Thoracic aorta (tissue), 2 donors: ENCODE results near the gene NFASC. TPM values are rescaled to one million over a fixed set of nuclear protein-coding genes. Genes with fewer than 3 reads are reported as not detected.

Experiments
- ATAC-seq: fragments of 150-250 bp; one replicate; pipeline ENCODE4 v1.8.0; 2017; ENCODE audit warnings: low read depth; ENCODE audit not compliant: insufficient number of reproducible peaks, low FRiP score
- DNase-seq: peaks from one replicate; pipeline ENCODE4 v3.0.0-alpha.2; 2020; ENCODE audit warnings: low spot score
- H3K27ac ChIP-seq, 2 donors: fragments of 200-600 bp; sonication (generic); 1 replicate in 1 of 2; 2 replicates in 1 of 2; pipeline ENCODE4 v1.5.1; 2016; ENCODE audit warnings: mild to moderate bottlenecking in 2 of 2, moderate library complexity in 2 of 2
- H3K27me3 ChIP-seq: fragments of 200-600 bp; sonication (generic); replicated peaks from 2 replicates; pipeline ENCODE4 v1.6.0; 2016; ENCODE audit warnings: mild to moderate bottlenecking; ENCODE audit not compliant: insufficient read depth
- H3K36me3 ChIP-seq: fragments of 200-600 bp; sonication (generic); one replicate; pipeline ENCODE4 v1.5.1; 2016
- H3K4me1 ChIP-seq, 2 donors: fragments of 200-600 bp; sonication (generic); 1 replicate in 1 of 2; 2 replicates in 1 of 2; pipeline versions ENCODE4 v1.5.1 to v1.6.0; 2016; ENCODE audit warnings: low read depth in 2 of 2, mild to moderate bottlenecking in 1 of 2; ENCODE audit not compliant: control insufficient read depth in 1 of 2
- H3K4me3 ChIP-seq: fragments of 200-600 bp; sonication (generic); 2 replicates; pipeline ENCODE4 v1.5.1; 2016; ENCODE audit warnings: mild to moderate bottlenecking
- H3K9me3 ChIP-seq: fragments of 200-600 bp; sonication (generic); 2 replicates; pipeline ENCODE4 v1.5.1; 2016
- total RNA-seq, 2 donors: library from RNA; depleted of rRNA; stranded (reverse); fragments of >200 nt; gene quantifications; one replicate each; pipeline versions ENCODE4 v1.1.0 to v1.2.3, GENCODE V29; 2016
- TF ChIP-seq, protein P1 (sequence below): fragments of 200-600 bp; sonication (generic); IDR thresholded peaks from one replicate; pipeline ENCODE4 v1.5.1; 2019; ENCODE audit warnings: antibody characterized with exemption

Gene NFASC
- total RNA-seq, 2 donors from 2014 or later = 26.2 to 29.5 TPM

DNA sequence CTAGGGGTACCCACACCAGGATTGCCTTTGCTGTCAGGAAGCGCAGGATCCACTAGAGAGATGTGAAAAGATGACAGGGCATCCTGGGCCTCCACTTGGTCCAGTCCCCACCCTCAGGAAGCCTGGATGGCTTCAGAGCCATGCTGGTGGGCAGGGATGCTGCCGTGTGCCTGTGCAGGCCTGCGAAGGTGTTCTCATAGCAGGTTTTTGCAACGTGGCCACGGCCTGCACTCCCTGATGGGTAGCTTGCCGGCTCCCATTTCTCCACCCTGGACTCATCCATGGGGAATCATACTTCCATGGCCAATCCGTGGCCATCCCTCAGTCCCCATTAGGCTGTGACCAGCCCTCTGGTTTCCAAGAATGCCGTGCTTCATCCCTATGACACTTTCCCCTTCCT lies 138.2 kb downstream of the NFASC start:
- Histone ChIP-seq H3K27me3 (no peaks in the 10 kb centered on the region), H3K9me3 (no peaks in the 10 kb centered on the region), H3K27ac (no peak overlapping the region), H3K4me3 (no peak overlapping the region), H3K4me1 (no peaks in the 10 kb centered on the region), H3K36me3 (no peaks in the 10 kb centered on the region)
- no peak for ATAC-seq
- TF ChIP-seq, protein P1, sequence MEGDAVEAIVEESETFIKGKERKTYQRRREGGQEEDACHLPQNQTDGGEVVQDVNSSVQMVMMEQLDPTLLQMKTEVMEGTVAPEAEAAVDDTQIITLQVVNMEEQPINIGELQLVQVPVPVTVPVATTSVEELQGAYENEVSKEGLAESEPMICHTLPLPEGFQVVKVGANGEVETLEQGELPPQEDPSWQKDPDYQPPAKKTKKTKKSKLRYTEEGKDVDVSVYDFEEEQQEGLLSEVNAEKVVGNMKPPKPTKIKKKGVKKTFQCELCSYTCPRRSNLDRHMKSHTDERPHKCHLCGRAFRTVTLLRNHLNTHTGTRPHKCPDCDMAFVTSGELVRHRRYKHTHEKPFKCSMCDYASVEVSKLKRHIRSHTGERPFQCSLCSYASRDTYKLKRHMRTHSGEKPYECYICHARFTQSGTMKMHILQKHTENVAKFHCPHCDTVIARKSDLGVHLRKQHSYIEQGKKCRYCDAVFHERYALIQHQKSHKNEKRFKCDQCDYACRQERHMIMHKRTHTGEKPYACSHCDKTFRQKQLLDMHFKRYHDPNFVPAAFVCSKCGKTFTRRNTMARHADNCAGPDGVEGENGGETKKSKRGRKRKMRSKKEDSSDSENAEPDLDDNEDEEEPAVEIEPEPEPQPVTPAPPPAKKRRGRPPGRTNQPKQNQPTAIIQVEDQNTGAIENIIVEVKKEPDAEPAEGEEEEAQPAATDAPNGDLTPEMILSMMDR = no peak
- DNase-seq = no peak

DNA sequence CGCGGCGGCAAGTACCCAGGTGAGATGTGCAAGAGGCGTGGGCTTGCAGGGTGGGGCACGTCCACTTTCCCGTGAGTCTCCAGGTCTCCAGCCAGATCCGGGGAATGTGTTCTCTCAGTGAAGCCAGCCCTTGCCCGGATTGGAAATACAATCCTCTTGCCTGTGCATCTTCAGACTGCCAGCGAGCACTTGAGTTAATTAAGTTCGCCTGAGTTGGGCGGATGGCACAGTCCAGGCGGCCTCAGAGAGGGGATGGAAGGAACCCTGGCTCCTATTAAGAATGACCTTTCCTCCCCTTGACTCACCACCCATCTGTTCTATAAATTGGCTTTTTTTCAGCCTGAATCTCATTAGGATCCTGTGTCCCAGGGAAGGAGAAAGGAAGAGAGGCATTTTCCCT lies 139.0 kb downstream of the NFASC start:
- Histone ChIP-seq H3K4me1 (no peaks in the 10 kb centered on the region), H3K36me3 (no peaks in the 10 kb centered on the region), H3K27ac (no peak overlapping the region), H3K27me3 (no peaks in the 10 kb centered on the region), H3K4me3 (no peak overlapping the region), H3K9me3 (no peaks in the 10 kb centered on the region)
- no peak for DNase-seq
- TF ChIP-seq, protein P1 = no peak
- no peak for ATAC-seq

DNA sequence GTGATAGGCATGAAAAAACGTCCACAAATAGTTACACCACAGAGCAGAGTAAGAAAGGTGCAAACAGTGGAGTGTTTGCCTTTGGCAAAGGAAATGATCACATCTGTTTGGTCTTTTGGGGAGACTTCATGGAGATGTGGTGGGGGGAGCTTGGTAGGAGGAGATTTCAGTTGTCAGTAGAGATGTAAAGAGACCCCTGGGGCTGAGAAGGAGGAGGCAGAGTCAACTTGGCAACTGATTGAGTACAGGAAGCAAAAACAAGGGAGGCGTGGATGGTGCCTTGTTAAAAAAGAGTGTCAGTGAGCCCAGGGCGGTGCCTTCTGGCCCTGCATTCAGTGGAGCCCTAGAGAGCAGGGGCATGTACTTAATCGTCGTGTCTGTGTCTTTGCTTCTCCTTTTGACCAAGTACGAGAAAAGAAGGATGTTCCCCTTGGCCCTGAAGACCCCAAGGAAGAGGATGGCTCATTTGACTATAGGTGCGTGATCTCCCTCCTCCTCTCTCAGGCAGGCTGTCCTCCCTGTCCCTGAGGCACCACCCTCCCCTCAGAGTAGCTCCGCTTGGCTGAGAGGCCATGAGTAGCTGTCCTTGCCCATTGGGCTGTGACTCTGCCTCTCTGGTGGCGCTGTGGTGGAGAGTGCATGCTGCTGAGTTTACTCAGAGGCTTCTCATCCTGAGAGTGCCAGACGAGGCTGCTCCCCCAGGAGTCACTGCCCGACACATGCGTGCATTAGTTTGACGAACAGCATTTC lies 141.9 kb downstream of the NFASC start:
- Histone ChIP-seq H3K9me3 (no peaks in the 10 kb centered on the region), H3K4me3 (no peak overlapping the region), H3K27me3 (no peaks in the 10 kb centered on the region), H3K27ac (no peak overlapping the region), H3K4me1 (no peaks in the 10 kb centered on the region), H3K36me3 (no peaks in the 10 kb centered on the region)
- DNase-seq (no peak), ATAC-seq (no peak)
- TF ChIP-seq, protein P1 = no peak

DNA sequence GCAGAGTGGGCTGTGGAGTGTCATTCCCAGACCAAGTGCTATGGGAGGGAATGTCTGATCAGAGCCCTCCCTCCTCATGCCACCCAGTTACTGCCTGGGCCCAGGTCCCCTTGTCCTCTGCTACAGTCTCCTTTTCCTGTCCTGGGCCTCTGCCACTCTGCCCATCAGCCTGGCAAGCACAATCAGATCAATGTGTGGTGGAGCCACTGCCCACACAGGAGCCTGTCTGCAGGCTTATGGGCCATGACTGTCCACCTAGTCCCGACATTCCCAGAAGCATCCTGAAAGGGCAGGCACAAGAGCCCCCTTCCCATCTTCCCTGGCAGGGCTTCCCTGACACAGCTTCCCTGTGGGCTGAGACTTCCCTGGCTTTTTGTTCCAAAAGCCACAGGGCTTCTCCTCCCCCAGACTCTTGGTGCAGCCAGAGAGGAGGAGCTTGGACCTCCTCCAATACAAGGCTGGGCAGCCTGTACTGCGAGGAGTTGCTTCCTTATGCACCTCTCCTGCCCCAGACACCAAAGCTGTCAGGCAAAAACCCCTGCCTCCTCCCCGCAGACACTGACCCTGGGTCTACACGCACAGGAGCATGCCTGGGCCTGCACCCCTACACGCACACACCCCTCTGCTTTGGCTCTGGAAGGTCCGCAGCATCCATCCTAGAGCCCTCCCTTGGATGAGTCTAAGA lies 143.2 kb downstream of the NFASC start:
- no peak for ATAC-seq
- H3K36me3 ChIP-seq = no peaks in the 10 kb centered on the region
- no peaks in the 10 kb centered on the region for H3K9me3 ChIP-seq
- no peaks in the 10 kb centered on the region for H3K4me1 ChIP-seq
- TF ChIP-seq, protein P1 = no peak
- H3K4me3 ChIP-seq = no peak overlapping the region
- DNase-seq = no peak
- no peaks in the 10 kb centered on the region for H3K27me3 ChIP-seq
- no peak overlapping the region for H3K27ac ChIP-seq

DNA sequence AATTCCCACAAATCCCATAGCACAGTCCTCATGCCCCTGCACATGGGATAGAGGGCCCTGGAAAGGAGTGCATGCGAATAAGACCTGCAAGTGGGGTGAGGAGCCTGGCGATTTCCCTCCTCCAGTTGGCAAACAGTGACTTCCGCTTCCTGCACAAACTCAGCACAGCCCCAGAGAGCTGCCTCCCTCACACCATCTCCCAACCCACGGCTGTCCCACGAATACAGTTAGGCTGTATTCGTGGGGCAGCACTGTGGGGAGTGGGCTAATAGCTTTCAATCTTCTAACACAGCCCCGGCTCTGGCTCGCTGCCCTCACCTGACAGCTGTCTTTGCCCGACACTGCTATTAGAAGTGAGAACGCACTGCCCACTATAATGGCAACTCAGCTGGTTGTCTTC lies 144.1 kb downstream of the NFASC start:
- no peaks in the 10 kb centered on the region for H3K4me1 ChIP-seq
- ATAC-seq (no peak), DNase-seq (no peak)
- no peaks in the 10 kb centered on the region for H3K9me3 ChIP-seq
- H3K27ac ChIP-seq = no peak overlapping the region
- TF ChIP-seq, protein P1 = no peak
- H3K4me3 ChIP-seq = no peak overlapping the region
- H3K36me3 ChIP-seq = no peaks in the 10 kb centered on the region
- no peaks in the 10 kb centered on the region for H3K27me3 ChIP-seq
